Measurements from ENCODE around the gene ERCC3. TPM values are rescaled to one million over a fixed set of nuclear protein-coding genes. Genes with fewer than 3 reads are reported as not detected.

Gene ERCC3
- total RNA-seq, 1 donor from 2014 or later: 45.1 TPM

DNA sequence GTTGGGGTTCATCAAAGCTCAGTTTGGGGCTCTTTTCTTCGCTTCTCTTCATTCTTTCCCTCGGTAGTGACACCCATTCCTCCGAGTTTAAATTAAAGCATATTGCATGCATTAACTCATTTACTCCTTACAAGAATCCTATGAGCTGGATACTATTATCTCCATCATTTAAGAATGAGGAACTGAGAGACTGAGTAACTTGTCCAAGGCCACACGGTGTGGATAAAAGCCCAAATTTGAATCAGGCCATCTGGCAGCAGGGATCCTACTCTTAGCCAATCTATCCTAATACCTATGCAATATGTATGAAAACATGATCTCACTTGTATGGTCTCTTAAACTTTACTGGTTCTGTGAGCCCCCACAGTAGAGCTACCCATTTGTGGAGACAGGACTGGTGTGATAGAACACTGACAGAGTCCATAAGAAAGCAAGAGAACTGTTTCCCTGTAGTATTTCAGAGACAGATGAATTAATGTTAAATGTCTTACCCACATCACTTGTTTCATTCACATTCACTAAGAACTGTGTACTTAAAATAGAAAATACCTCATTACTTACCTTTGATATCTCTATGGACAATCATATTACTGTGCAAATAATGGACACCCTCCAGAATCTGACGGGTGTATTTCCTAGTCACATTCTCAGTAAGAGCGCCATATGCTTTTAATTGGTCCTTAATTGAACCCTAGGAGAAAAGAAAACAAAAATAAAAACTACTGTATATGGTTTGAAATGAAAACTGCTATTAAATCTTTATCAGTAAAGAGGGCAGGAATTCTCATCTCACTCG, 20.4 kb upstream of the ERCC3 start:
- no peak overlapping the region for H3K4me3 Mint-ChIP-seq (ENCODE audit: unreplicated experiment)
- no peaks in the 10 kb centered on the region for H3K9me3 Mint-ChIP-seq (ENCODE audit: unreplicated experiment)
- TF ChIP-seq, protein P1, sequence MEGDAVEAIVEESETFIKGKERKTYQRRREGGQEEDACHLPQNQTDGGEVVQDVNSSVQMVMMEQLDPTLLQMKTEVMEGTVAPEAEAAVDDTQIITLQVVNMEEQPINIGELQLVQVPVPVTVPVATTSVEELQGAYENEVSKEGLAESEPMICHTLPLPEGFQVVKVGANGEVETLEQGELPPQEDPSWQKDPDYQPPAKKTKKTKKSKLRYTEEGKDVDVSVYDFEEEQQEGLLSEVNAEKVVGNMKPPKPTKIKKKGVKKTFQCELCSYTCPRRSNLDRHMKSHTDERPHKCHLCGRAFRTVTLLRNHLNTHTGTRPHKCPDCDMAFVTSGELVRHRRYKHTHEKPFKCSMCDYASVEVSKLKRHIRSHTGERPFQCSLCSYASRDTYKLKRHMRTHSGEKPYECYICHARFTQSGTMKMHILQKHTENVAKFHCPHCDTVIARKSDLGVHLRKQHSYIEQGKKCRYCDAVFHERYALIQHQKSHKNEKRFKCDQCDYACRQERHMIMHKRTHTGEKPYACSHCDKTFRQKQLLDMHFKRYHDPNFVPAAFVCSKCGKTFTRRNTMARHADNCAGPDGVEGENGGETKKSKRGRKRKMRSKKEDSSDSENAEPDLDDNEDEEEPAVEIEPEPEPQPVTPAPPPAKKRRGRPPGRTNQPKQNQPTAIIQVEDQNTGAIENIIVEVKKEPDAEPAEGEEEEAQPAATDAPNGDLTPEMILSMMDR (IDR thresholded peaks at IDR 0.05; ENCODE audit: unreplicated experiment): no peak
- H3K36me3 Mint-ChIP-seq (ENCODE audit: low read depth, unreplicated experiment): peaks cover 13% of the 10 kb centered on the region
- DNase-seq (ENCODE audit: low spot score): no peak
- H3K27me3 Mint-ChIP-seq (ENCODE audit: unreplicated experiment): no peaks in the 10 kb centered on the region
- H3K27ac Mint-ChIP-seq (ENCODE audit: unreplicated experiment): no peak overlapping the region
- no peaks in the 10 kb centered on the region for H3K4me1 Mint-ChIP-seq (ENCODE audit: unreplicated experiment)

DNA sequence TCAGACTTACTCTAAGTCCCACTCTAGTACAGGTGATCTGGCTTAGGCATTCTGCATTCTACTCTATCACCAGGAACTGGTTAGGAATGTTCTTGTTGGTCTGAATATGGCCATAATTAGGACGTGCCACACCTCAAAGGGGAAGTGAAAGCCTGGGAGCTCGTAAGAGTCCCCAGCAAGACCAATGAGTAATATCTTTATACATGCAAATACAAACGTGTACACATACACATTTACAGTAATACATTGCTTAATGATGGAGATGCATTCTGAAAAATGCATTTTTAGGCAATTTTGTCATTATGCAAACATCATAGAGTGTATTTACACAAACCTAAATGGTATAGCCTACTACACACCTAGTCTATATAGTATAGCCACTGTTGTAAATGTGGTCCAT, 19.5 kb upstream of the ERCC3 start:
- no peak overlapping the region for H3K27ac Mint-ChIP-seq (ENCODE audit: unreplicated experiment)
- H3K9me3 Mint-ChIP-seq (ENCODE audit: unreplicated experiment): no peaks in the 10 kb centered on the region
- no peaks in the 10 kb centered on the region for H3K4me1 Mint-ChIP-seq (ENCODE audit: unreplicated experiment)
- DNase-seq (ENCODE audit: low spot score): no peak
- peaks cover 8% of the 10 kb centered on the region for H3K36me3 Mint-ChIP-seq (ENCODE audit: low read depth, unreplicated experiment)
- no peaks in the 10 kb centered on the region for H3K27me3 Mint-ChIP-seq (ENCODE audit: unreplicated experiment)
- TF ChIP-seq, protein P1 (IDR thresholded peaks at IDR 0.05; ENCODE audit: unreplicated experiment): no peak
- H3K4me3 Mint-ChIP-seq (ENCODE audit: unreplicated experiment): no peak overlapping the region

DNA sequence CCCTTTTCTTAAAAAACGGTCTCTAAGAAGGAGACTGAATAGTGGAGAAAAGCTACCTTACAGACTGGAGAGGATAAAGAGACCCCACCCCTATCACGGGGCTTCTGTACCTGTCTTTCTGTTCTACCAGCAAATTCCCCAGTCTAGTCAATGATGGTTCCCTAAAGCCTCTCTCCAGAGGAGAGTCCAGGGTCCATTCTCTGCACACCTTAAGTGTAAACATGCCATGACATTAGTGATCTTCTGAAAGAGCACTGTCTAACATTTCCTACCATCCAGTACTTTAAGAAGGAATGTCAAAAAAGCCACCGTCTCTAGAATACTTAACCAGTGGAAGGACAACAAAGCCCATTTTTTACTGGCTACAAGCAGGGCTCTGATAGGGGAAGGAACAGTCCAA, 17.0 kb upstream of the ERCC3 start:
- Mint-ChIP-seq H3K4me1 (ENCODE audit: unreplicated experiment) (no peaks in the 10 kb centered on the region), H3K9me3 (ENCODE audit: unreplicated experiment) (no peaks in the 10 kb centered on the region), H3K27ac (ENCODE audit: unreplicated experiment) (no peak overlapping the region), H3K4me3 (ENCODE audit: unreplicated experiment) (no peak overlapping the region), H3K36me3 (ENCODE audit: low read depth, unreplicated experiment) (peaks cover 11% of the 10 kb centered on the region), H3K27me3 (ENCODE audit: unreplicated experiment) (no peaks in the 10 kb centered on the region)
- TF ChIP-seq, protein P1 (IDR thresholded peaks at IDR 0.05; ENCODE audit: unreplicated experiment): no peak
- no peak for DNase-seq (ENCODE audit: low spot score)

DNA sequence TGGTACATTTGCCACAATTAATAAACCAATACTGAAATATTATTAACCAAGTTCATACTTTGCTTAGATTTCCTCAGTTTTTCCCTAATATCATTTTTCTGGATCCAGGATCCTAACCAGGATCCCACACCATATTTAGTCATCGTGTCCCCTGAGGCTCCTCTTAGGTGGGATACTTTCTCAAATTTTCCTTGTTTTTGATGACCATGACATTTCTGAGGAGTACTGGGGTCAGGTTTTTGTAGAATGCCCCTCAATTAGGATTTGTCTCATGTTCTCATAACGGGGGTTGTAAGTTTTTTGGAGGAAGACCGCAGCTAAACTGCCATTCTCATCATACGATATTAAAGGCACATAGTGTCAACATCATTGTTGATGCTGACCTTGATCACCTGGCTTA, 15.5 kb upstream of the ERCC3 start:
- TF ChIP-seq, protein P1 (IDR thresholded peaks at IDR 0.05; ENCODE audit: unreplicated experiment): no peak
- Mint-ChIP-seq H3K4me3 (ENCODE audit: unreplicated experiment) (no peak overlapping the region), H3K9me3 (ENCODE audit: unreplicated experiment) (no peaks in the 10 kb centered on the region), H3K36me3 (ENCODE audit: low read depth, unreplicated experiment) (peaks cover 11% of the 10 kb centered on the region), H3K27me3 (ENCODE audit: unreplicated experiment) (no peaks in the 10 kb centered on the region), H3K4me1 (ENCODE audit: unreplicated experiment) (no peaks in the 10 kb centered on the region), H3K27ac (ENCODE audit: unreplicated experiment) (no peak overlapping the region)
- no peak for DNase-seq (ENCODE audit: low spot score)

DNA sequence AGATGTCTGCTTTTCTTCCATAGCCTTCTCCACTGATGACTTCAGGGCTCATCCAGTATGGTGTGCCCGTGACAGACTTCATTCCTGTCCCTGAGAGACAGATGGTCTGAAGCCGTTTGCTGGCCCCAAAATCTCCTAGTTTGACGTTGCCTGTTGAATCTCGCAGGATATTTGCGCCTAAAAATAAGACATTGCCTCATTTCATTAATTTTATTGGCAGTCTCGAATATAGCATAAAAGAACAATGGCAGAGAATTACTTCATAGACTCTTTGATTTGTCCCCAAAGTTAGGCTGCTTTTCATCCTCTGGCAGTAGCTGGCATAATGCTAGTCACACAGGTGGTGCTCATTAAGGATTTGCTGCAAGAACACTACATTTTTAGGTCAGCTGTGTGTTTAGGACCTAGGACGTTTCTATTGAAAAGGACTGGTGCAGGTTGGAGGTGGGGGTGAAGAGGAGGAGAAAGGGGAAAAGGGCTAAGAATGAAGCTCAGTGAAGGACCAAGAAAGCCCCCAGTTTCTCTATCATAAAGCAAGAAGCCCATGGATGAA, 14.7 kb upstream of the ERCC3 start:
- DNase-seq (ENCODE audit: low spot score): no peak
- H3K27ac Mint-ChIP-seq (ENCODE audit: unreplicated experiment): no peak overlapping the region
- TF ChIP-seq, protein P1 (IDR thresholded peaks at IDR 0.05; ENCODE audit: unreplicated experiment): no peak
- H3K9me3 Mint-ChIP-seq (ENCODE audit: unreplicated experiment): no peaks in the 10 kb centered on the region
- no peaks in the 10 kb centered on the region for H3K27me3 Mint-ChIP-seq (ENCODE audit: unreplicated experiment)
- H3K4me3 Mint-ChIP-seq (ENCODE audit: unreplicated experiment): no peak overlapping the region
- peaks cover 11% of the 10 kb centered on the region for H3K36me3 Mint-ChIP-seq (ENCODE audit: low read depth, unreplicated experiment)
- H3K4me1 Mint-ChIP-seq (ENCODE audit: unreplicated experiment): no peaks in the 10 kb centered on the region
